Stimulated activated CD8-positive, alpha-beta memory T cell treated with anti-CD3 and anti-CD28 coated beads, Interleukin-15, amount 100 ng/mL, for 24 hours (primary cell): ENCODE measurements around the gene ASIC4.

Experiments used
- DNase-seq: peaks from one replicate; pipeline ENCODE4 v3.0.0-alpha.2; 2020; ENCODE audit warnings: low read depth

The ASIC4 gene

GRCh38 chr2:219570194-219570923, 56.1 kb downstream of the ASIC4 start:
- DNase-seq, result no peak

DNA sequence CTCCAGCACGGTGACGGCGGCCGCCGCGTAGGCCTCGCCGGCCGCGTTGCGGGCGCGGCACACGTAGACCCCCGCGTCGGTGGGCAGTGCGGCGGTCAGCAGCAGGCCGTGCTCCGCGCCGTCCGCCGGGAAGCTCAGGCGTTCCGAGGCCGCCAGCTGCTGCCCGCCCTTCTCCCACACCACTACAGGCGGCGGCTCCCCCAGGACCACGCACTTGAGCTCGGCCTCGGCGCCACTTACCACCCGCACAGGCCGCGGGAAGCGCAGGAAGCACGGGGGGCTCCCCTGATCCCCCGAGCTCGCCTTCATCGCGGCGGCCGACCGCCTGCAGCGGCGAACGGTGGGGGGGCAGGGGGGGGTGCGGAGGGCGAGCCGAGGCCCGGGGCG, 56.6 kb downstream of the ASIC4 start:
- no peak for DNase-seq

DNA sequence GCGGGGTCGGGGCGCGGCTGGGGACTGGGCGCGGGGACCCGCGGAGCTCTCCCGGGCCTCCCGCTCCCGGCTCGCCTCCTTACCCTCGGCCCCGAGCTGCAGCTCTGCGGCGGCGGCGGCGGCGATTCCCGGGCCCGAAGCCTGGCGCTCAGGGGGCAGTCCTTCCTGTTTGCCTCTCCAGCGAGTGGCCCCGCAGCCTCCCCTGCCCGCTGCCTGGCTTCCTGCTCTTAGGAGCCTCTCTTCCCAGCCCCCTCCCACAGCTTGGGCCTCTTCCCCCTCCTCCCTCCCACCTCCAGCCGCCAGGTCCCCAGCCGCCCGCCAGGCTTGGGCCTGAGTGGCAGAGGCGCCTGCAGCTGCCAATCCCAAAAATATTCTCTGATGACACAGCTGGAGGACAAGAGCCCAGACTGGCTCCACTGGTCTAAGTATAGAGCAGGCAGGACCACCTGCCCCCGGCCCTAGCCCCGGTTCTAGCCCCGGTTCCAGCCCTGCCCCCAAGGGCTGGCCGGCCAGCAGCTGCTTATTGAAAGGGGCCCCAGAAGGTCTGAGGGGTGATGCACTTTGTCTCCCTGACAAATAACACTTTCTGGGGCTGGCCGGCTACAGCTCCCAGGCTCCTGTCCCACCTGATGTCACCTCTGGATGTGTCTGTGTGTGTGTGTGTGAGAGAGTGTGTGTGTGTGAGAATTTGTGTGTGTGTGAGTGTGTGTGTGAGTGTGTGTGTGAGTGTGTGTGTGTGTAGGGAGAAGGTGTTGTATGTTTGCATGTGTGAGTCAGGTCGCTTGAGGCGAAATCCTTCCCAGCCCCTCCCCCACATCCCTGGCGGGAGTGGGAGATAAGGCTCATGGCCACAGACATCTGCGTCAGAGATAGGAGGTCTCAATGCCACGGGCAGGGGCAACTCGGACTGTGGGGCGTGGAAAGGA, 57.3 kb downstream of the ASIC4 start, which contains the start of gene OBSL1:
OBSL1 (minus strand) TSS at position 229 of the 926 bp plus-strand sequence. CDS start 307 bp downstream, outside the sequence.
- no peak for DNase-seq

GRCh38 chr2:219572237-219573001, 58.1 kb downstream of the ASIC4 start, which contains the start of gene INHA:
Gene INHA, plus strand, starts transcription at chr2:219572310. Its CDS starts 65 bp downstream, at chr2:219572375.
- DNase-seq, result no peak

DNA sequence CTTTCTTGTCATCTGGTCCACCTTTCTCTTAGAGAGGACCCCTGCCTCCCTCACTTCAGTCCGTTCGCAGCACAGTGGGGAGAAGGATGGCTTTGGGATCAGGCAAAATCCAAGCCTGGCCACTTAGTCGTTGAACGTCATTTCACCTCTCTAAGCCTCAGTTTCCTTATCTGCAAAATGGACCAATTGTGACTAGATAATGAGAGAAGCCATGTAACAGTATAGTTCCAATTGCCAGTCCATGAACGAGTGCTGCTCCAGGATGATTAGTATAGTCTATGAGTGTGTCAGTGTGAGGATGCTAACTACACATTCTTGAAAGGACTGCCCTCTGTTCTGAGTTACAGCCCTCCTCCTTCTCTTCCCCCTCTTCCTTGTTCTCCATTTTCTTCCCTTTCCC, 58.9 kb downstream of the ASIC4 start:
- DNase-seq, result no peak

DNA sequence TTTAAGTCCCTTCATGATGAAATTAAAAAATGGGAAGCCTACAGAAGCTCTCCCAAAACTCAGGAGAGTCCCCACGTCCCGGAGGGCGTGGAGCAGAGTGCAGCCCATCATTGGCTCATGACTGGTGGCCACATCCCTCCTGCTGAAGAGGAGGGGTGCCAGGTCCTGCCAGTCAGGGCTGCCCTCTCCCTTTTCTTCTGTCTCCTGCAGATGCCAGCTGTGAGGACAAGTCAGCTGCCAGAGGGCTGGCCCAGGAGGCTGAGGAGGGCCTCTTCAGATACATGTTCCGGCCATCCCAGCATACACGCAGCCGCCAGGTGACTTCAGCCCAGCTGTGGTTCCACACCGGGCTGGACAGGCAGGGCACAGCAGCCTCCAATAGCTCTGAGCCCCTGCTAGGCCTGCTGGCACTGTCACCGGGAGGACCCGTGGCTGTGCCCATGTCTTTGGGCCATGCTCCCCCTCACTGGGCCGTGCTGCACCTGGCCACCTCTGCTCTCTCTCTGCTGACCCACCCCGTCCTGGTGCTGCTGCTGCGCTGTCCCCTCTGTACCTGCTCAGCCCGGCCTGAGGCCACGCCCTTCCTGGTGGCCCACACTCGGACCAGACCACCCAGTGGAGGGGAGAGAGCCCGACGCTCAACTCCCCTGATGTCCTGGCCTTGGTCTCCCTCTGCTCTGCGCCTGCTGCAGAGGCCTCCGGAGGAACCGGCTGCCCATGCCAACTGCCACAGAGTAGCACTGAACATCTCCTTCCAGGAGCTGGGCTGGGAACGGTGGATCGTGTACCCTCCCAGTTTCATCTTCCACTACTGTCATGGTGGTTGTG, 60.4 kb downstream of the ASIC4 start:
- no peak for DNase-seq

- no peak for DNase-seq
Observed at GRCh38 chr2:219575566-219576504, 61.6 kb downstream of the ASIC4 start.

- no peak for DNase-seq
Observed at GRCh38 chr2:219576505-219577388, 62.5 kb downstream of the ASIC4 start.

DNA sequence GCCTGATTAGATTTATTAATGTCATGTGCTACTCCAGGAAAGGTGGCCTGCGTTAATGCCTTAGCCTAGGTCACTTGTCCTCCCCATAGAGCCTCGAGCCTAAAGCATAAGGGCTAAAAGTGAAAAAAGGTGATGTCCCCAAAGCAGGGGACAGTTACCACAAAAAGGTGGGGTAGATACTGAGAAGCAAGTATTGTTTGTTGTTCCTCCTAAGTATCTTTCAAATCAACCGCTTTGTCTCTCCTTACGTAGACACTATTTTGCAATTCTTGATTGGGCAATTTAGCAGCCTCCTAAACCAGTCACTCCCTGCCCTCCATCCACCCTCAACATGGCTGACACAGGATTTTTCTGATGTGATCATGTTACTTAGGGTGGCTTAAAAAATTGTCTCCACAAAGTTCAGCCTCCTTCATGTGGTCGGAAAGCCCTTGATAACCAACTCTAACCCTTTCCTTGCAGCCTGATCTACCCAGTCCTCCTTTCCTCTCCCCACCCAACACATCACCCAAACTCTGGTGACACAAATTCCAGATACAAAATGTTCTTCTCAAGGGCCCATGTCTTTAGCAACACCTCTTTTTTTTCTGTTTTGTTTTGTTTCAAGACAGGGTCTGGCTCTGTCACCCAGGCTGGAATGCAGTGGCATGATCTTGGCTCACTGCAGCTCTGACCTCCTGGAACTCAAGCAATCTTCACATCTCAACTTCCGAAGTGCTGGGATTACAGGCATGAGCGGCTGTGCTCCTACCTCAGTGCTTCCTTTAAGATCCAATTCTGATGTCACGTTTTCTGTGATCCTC, 64.7 kb downstream of the ASIC4 start:
- DNase-seq, result no peak

- no peak for DNase-seq
Observed at GRCh38 chr2:219581346-219581745, 67.1 kb downstream of the ASIC4 start.
